ENCODE data around the gene SPHKAP.

- TF ChIP-seq, protein P1, sequence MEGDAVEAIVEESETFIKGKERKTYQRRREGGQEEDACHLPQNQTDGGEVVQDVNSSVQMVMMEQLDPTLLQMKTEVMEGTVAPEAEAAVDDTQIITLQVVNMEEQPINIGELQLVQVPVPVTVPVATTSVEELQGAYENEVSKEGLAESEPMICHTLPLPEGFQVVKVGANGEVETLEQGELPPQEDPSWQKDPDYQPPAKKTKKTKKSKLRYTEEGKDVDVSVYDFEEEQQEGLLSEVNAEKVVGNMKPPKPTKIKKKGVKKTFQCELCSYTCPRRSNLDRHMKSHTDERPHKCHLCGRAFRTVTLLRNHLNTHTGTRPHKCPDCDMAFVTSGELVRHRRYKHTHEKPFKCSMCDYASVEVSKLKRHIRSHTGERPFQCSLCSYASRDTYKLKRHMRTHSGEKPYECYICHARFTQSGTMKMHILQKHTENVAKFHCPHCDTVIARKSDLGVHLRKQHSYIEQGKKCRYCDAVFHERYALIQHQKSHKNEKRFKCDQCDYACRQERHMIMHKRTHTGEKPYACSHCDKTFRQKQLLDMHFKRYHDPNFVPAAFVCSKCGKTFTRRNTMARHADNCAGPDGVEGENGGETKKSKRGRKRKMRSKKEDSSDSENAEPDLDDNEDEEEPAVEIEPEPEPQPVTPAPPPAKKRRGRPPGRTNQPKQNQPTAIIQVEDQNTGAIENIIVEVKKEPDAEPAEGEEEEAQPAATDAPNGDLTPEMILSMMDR (IDR thresholded peaks at IDR 0.05) = no peak
- TF ChIP-seq POLR2A (IDR thresholded peaks at IDR 0.05) (no peak), EP300 (IDR thresholded peaks at IDR 0.05; ENCODE audit: low read depth) (no peak)
These were observed 42.9 kb upstream of the SPHKAP start for GRCh38 chr2:228224410-228224809.

Data from transverse colon (tissue), 3 donors.